IMR-90 (cell line): ENCODE data around the gene TERB1.

Experiments
- CEBPB ChIP-seq: IDR thresholded peaks from 2 replicates; pipeline ENCODE4 v1.6.1; 2012; ENCODE audit warnings: low read depth, low read length, improper control_type of control experiment
- CHD1 ChIP-seq: IDR thresholded peaks from 2 replicates; pipeline ENCODE4 v1.6.1; 2012; ENCODE audit warnings: low read depth, low read length, improper control_type of control experiment
- FOS ChIP-seq: fragments of 150-350 bp; IDR thresholded peaks from 2 replicates; pipeline ENCODE4 v1.6.1; 2016; ENCODE audit warnings: low read depth, low read length
- NFE2L2 ChIP-seq: fragments of 150-350 bp; IDR thresholded peaks from 2 replicates; pipeline ENCODE4 v1.6.1; 2016; ENCODE audit warnings: low read depth, mild to moderate bottlenecking, low read length
- POLR2A ChIP-seq: IDR thresholded peaks from 2 replicates; pipeline ENCODE4 v1.6.1; 2012; ENCODE audit warnings: mild to moderate bottlenecking, low read depth, low read length
- RAD21 ChIP-seq: IDR thresholded peaks from 2 replicates; pipeline ENCODE4 v1.6.1; 2012; ENCODE audit warnings: low read length, improper control_type of control experiment
- RFX5 ChIP-seq: IDR thresholded peaks from 2 replicates; pipeline ENCODE4 v1.8.0; 2012; ENCODE audit warnings: low read depth, mild to moderate bottlenecking, low read length, moderate library complexity
- TF ChIP-seq, protein P1 (sequence below): conservative IDR thresholded peaks from 2 replicates; pipeline ENCODE4 v1.5.1; 2012; ENCODE audit warnings: mild to moderate bottlenecking, low read depth, low read length, improper control_type of control experiment
- TF ChIP-seq, protein P2 (sequence below): fragments of 150-350 bp; IDR thresholded peaks from 2 replicates; pipeline ENCODE4 v1.6.1; 2017; ENCODE audit warnings: mild to moderate bottlenecking, antibody characterized with exemption, low read length, low read depth

DNA sequence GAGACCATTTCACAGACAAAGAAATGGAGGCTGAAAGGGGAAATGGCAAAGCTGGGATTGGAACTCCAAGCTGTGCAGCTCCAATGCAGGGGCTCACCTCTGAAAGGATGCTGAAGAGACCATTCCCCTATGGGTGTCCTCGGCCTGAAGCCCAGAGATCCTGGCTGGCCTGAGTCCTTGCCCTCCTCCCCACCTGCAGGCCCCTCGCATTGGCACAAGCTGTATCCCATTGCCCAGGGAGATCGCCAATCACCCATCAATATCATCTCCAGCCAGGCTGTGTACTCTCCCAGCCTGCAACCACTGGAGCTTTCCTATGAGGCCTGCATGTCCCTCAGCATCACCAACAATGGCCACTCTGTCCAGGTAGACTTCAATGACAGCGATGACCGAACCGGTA, 45.4 kb upstream of the TERB1 start:
- TF ChIP-seq, protein P1, sequence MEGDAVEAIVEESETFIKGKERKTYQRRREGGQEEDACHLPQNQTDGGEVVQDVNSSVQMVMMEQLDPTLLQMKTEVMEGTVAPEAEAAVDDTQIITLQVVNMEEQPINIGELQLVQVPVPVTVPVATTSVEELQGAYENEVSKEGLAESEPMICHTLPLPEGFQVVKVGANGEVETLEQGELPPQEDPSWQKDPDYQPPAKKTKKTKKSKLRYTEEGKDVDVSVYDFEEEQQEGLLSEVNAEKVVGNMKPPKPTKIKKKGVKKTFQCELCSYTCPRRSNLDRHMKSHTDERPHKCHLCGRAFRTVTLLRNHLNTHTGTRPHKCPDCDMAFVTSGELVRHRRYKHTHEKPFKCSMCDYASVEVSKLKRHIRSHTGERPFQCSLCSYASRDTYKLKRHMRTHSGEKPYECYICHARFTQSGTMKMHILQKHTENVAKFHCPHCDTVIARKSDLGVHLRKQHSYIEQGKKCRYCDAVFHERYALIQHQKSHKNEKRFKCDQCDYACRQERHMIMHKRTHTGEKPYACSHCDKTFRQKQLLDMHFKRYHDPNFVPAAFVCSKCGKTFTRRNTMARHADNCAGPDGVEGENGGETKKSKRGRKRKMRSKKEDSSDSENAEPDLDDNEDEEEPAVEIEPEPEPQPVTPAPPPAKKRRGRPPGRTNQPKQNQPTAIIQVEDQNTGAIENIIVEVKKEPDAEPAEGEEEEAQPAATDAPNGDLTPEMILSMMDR: no peak
- TF ChIP-seq CEBPB: no peak
- TF ChIP-seq POLR2A: no peak
- TF ChIP-seq RFX5: no peak
- TF ChIP-seq, protein P2, sequence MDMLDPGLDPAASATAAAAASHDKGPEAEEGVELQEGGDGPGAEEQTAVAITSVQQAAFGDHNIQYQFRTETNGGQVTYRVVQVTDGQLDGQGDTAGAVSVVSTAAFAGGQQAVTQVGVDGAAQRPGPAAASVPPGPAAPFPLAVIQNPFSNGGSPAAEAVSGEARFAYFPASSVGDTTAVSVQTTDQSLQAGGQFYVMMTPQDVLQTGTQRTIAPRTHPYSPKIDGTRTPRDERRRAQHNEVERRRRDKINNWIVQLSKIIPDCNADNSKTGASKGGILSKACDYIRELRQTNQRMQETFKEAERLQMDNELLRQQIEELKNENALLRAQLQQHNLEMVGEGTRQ: no peak
- TF ChIP-seq NFE2L2: no peak
- no peak for TF ChIP-seq FOS
- no peak for TF ChIP-seq RAD21
- TF ChIP-seq CHD1: no peak
